Epithelial cell of esophagus (primary cell): Measurements from ENCODE around the gene ANKRD6.

ENCODE experiments used
- DNase-seq: peaks from one replicate; pipeline ENCODE4 v3.0.0; 2010; ENCODE audit warnings: low read depth
- H3K4me3 ChIP-seq: 2 replicates; pipeline ENCODE4 v1.5.1; 2011; ENCODE audit warnings: mild to moderate bottlenecking, low read length, control low read depth
- CTCF ChIP-seq: IDR thresholded peaks from 2 replicates; pipeline ENCODE4 v1.5.1; 2011; ENCODE audit warnings: low read depth, mild to moderate bottlenecking, low read length, control low read depth, inconsistent platforms; ENCODE audit not compliant: insufficient read depth; ENCODE audit errors: missing control alignments

The ANKRD6 gene

GRCh38 chr6:89589297-89590025 lies 156.5 kb downstream of the ANKRD6 start:
- no peak for TF ChIP-seq CTCF
- no peak overlapping the region for H3K4me3 ChIP-seq
- no peak for DNase-seq

- no peak for TF ChIP-seq CTCF
- no peak for DNase-seq
- no peak overlapping the region for H3K4me3 ChIP-seq
Measured at GRCh38 chr6:89590133-89590532, 157.2 kb downstream of the ANKRD6 start.

GRCh38 chr6:89591745-89592144 lies 158.8 kb downstream of the ANKRD6 start:
- H3K4me3 ChIP-seq, result no peak overlapping the region
- TF ChIP-seq CTCF, result no peak
- DNase-seq, result no peak

GRCh38 chr6:89596056-89596455 lies 163.1 kb downstream of the ANKRD6 start:
- DNase-seq, result no peak
- TF ChIP-seq CTCF, result no peak
- no peak overlapping the region for H3K4me3 ChIP-seq

- peak; percentile 10 for DNase-seq
- TF ChIP-seq CTCF, result no peak
- no peak overlapping the region for H3K4me3 ChIP-seq
Measured at GRCh38 chr6:89596484-89596883, 163.5 kb downstream of the ANKRD6 start.

- no peak for DNase-seq
- no peak for TF ChIP-seq CTCF
Measured at GRCh38 chr6:89597372-89597771, 164.4 kb downstream of the ANKRD6 start.

GRCh38 chr6:89597988-89598387 lies 165.0 kb downstream of the ANKRD6 start:
- peak; percentile 84 for DNase-seq
- TF ChIP-seq CTCF, result peak; percentile 31
- H3K4me3 ChIP-seq, result no peak overlapping the region

More at GRCh38 chr6:89597372-89597771, 164.4 kb downstream of the ANKRD6 start:
- H3K4me3 ChIP-seq, result no peak overlapping the region
